OCI-LY3 (cell line): Measurements from ENCODE around the gene SLC23A3.

ENCODE experiments used
- H2AFZ ChIP-seq: fragments of 200-600, 300-600 bp; shearing (Covaris generic); 2 replicates; pipeline ENCODE4 v1.6.0; 2014; ENCODE audit warnings: antibody characterized with exemption, low read depth, low read length
- H3K27ac ChIP-seq: fragments of 200-600, 300-600 bp; sonication (generic); 2 replicates; pipeline ENCODE4 v1.5.1; 2014; ENCODE audit warnings: mild to moderate bottlenecking, low read length, moderate library complexity, mixed read lengths
- H3K27me3 ChIP-seq: fragments of 200-600, 300-600 bp; sonication (generic); 2 replicates; pipeline ENCODE4 v1.6.1; 2014; ENCODE audit warnings: low read depth, low read length, mixed read lengths
- H3K36me3 ChIP-seq: fragments of 200-600, 300-600 bp; sonication (generic); replicated peaks from 2 replicates; pipeline ENCODE3; 2014; ENCODE audit warnings: low read depth, low read length, mixed read lengths
- H3K4me1 ChIP-seq: fragments of 300-600, 200-600 bp; sonication (generic); 2 replicates; pipeline ENCODE4 v1.6.1; 2014; ENCODE audit warnings: low read length, mixed read lengths
- H3K4me2 ChIP-seq: fragments of 200-600, 300-600 bp; sonication (generic); 2 replicates; pipeline ENCODE4 v1.6.1; 2014; ENCODE audit warnings: low read length, mixed read lengths
- H3K4me3 ChIP-seq: fragments of 300-600, 200-600 bp; sonication (generic); 2 replicates; pipeline ENCODE4 v1.5.1; 2014; ENCODE audit warnings: antibody characterized with exemption, mild to moderate bottlenecking, low read length, moderate library complexity
- H3K79me2 ChIP-seq: fragments of 300-600, 200-600 bp; shearing (Covaris generic); 2 replicates; pipeline ENCODE4 v1.6.1; 2014; ENCODE audit warnings: mild to moderate bottlenecking, low read length, mixed read lengths
- H3K9ac ChIP-seq: fragments of 300-600, 200-600 bp; shearing (Covaris generic); 2 replicates; pipeline ENCODE4 v1.6.0; 2014; ENCODE audit warnings: mild to moderate bottlenecking, low read length, moderate library complexity
- H3K9me3 ChIP-seq: fragments of 200-600, 300-600 bp; shearing (Covaris generic); 2 replicates; pipeline ENCODE4 v1.6.1; 2014; ENCODE audit warnings: low read length, mixed read lengths; ENCODE audit not compliant: insufficient read depth
- H4K20me1 ChIP-seq: fragments of 200-600, 300-600 bp; sonication (generic); 2 replicates; pipeline ENCODE4 v1.6.1; 2016; ENCODE audit warnings: low read length, mixed read lengths; ENCODE audit not compliant: insufficient read depth
- EZH2phosphoT487 ChIP-seq: fragments of 200-600 bp; shearing (Covaris generic); IDR thresholded peaks from 2 replicates; pipeline ENCODE4 v1.6.1; 2018; ENCODE audit warnings: antibody characterized with exemption, mixed run types, low read depth
- TF ChIP-seq, protein P1 (sequence below): fragments of 200-600, 300-600 bp; sonication (generic); IDR thresholded peaks from 2 replicates; pipeline ENCODE4 v1.5.1; 2014; ENCODE audit warnings: antibody characterized with exemption, low read length, low read depth

Gene SLC23A3

DNA sequence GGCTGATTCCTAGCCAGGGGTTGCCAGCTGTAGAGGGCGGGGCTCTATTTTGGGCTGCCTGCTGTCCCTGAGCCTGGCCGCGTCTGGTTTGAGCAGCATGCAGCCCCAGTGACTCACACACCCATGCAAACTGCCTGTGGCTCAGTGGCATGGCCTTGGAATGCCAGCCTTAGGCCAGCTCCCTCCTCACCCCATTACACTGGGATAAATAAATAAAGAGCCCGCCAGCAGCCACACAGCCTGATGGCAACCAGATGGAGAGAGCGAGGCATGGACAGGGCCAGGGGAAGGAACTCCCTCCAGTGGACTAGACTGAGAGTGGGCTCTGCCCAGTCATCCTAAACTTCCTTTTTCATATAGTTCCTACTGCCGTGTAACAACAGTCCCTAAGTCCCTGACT is 27.5 kb downstream of the SLC23A3 start:
- H3K79me2 ChIP-seq = no peaks in the 10 kb centered on the region
- no peaks in the 10 kb centered on the region for H3K27me3 ChIP-seq
- TF ChIP-seq, protein P1, sequence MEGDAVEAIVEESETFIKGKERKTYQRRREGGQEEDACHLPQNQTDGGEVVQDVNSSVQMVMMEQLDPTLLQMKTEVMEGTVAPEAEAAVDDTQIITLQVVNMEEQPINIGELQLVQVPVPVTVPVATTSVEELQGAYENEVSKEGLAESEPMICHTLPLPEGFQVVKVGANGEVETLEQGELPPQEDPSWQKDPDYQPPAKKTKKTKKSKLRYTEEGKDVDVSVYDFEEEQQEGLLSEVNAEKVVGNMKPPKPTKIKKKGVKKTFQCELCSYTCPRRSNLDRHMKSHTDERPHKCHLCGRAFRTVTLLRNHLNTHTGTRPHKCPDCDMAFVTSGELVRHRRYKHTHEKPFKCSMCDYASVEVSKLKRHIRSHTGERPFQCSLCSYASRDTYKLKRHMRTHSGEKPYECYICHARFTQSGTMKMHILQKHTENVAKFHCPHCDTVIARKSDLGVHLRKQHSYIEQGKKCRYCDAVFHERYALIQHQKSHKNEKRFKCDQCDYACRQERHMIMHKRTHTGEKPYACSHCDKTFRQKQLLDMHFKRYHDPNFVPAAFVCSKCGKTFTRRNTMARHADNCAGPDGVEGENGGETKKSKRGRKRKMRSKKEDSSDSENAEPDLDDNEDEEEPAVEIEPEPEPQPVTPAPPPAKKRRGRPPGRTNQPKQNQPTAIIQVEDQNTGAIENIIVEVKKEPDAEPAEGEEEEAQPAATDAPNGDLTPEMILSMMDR = no peak
- TF ChIP-seq EZH2phosphoT487 = no peak
- H2AFZ ChIP-seq = no peak overlapping the region
- H3K4me2 ChIP-seq = no peak overlapping the region
- H4K20me1 ChIP-seq = no peaks in the 10 kb centered on the region
- H3K4me3 ChIP-seq = no peak overlapping the region
- H3K27ac ChIP-seq = no peak overlapping the region
- H3K9me3 ChIP-seq = no peaks in the 10 kb centered on the region
- H3K9ac ChIP-seq = no peak overlapping the region
- no peaks in the 10 kb centered on the region for H3K4me1 ChIP-seq
- H3K36me3 ChIP-seq = no peaks in the 10 kb centered on the region

GRCh38 chr2:219140722-219141121 is 29.1 kb downstream of the SLC23A3 start:
- Histone ChIP-seq H3K27me3 (no peaks in the 10 kb centered on the region), H4K20me1 (no peaks in the 10 kb centered on the region), H3K4me1 (no peaks in the 10 kb centered on the region), H3K9ac (no peak overlapping the region), H3K36me3 (no peaks in the 10 kb centered on the region), H3K79me2 (no peaks in the 10 kb centered on the region), H2AFZ (no peak overlapping the region), H3K4me2 (no peak overlapping the region), H3K27ac (no peak overlapping the region), H3K9me3 (no peaks in the 10 kb centered on the region), H3K4me3 (no peak overlapping the region)
- TF ChIP-seq, protein P1 = no peak
- no peak for TF ChIP-seq EZH2phosphoT487

DNA sequence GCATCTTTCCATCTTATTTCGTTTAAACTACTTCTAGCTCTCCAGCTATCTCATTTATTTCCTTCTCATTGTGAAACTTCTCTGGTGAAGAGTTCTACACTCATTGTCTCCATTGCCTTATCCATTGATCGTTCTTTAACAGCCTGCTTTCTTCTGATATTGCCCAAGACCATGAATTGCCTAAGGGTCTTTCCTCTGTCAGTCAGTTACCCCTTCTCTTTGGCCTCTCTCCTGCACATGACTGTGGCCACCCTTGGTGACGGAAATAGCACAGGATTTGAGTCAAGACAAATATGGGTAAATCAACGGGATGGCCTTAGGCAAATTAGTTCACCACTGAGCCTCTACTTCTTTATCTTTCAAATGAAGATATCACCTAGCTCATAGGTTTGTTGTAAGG is 35.9 kb downstream of the SLC23A3 start:
- Histone ChIP-seq H3K4me2 (no peak overlapping the region), H3K4me1 (no peaks in the 10 kb centered on the region), H3K27me3 (no peaks in the 10 kb centered on the region), H2AFZ (no peak overlapping the region), H3K9me3 (no peaks in the 10 kb centered on the region), H3K27ac (no peak overlapping the region), H4K20me1 (no peaks in the 10 kb centered on the region), H3K79me2 (no peaks in the 10 kb centered on the region), H3K4me3 (no peak overlapping the region), H3K36me3 (no peaks in the 10 kb centered on the region), H3K9ac (no peak overlapping the region)
- TF ChIP-seq, protein P1 = no peak
- no peak for TF ChIP-seq EZH2phosphoT487

GRCh38 chr2:219131744-219132143 is 38.1 kb downstream of the SLC23A3 start:
- Histone ChIP-seq H2AFZ (no peak overlapping the region), H3K27me3 (no peaks in the 10 kb centered on the region), H3K79me2 (no peaks in the 10 kb centered on the region), H3K36me3 (no peaks in the 10 kb centered on the region), H3K9ac (no peak overlapping the region), H3K4me3 (no peak overlapping the region), H4K20me1 (no peaks in the 10 kb centered on the region), H3K27ac (no peak overlapping the region), H3K4me1 (no peaks in the 10 kb centered on the region), H3K9me3 (no peaks in the 10 kb centered on the region), H3K4me2 (no peak overlapping the region)
- TF ChIP-seq EZH2phosphoT487 = no peak
- TF ChIP-seq, protein P1 = no peak
